Keratinocyte (primary cell): ENCODE measurements around the gene DDAH2. TPM values are rescaled to one million over a fixed set of nuclear protein-coding genes. Genes with fewer than 3 reads are reported as not detected.

Source experiments
- DNase-seq: peaks from one replicate; pipeline ENCODE4 v3.0.0-alpha.2; 2011; ENCODE audit warnings: low read depth, missing footprints, low spot score
- FAIRE-seq: peaks from 2 replicates; lab custom pipeline; 2011; peaks lifted over from hg19 to GRCh38; lab: Jason Lieb, UNC
- H2AFZ ChIP-seq: 2 replicates; pipeline ENCODE4 v1.6.0; 2012; ENCODE audit warnings: low read length, control low read depth, inconsistent platforms; ENCODE audit not compliant: control insufficient read depth
- H3K27ac ChIP-seq: 2 replicates; pipeline ENCODE4 v1.5.1; 2011; ENCODE audit warnings: low read length; ENCODE audit not compliant: control insufficient read depth, insufficient read depth
- H3K27me3 ChIP-seq: 3 replicates; pipeline ENCODE4 v1.6.0; 2011; ENCODE audit warnings: low read length; ENCODE audit not compliant: control insufficient read depth, insufficient read depth; ENCODE audit errors: extremely low read depth
- H3K36me3 ChIP-seq, 2 experiments: 2 replicates in 1 of 2; 3 replicates in 1 of 2; pipeline ENCODE4 v1.5.1; 2011; ENCODE audit warnings: low read length in 2 of 2, mild to moderate bottlenecking in 1 of 2; ENCODE audit not compliant: control insufficient read depth in 2 of 2, insufficient read depth in 2 of 2; ENCODE audit errors: extremely low read depth in 1 of 2
- H3K4me1 ChIP-seq: 3 replicates; pipeline ENCODE4 v1.5.1; 2011; ENCODE audit warnings: low read length; ENCODE audit not compliant: control insufficient read depth, insufficient read depth; ENCODE audit errors: extremely low read depth
- H3K4me2 ChIP-seq: 3 replicates; pipeline ENCODE4 v1.6.0; 2011; ENCODE audit warnings: low read depth, low read length; ENCODE audit not compliant: control insufficient read depth, insufficient read depth; ENCODE audit errors: extremely low read depth
- H3K4me3 ChIP-seq, 3 experiments: fragments of 200-600 bp in 1 of 3; sonication (generic) in 1 of 3; 2 replicates in 2 of 3; 3 replicates in 1 of 3; pipeline ENCODE4 v1.5.1; 2011 to 2016; ENCODE audit warnings: low read length in 3 of 3, mild to moderate bottlenecking in 3 of 3, control low read depth in 2 of 3, inconsistent platforms in 1 of 3, low read depth in 1 of 3, mixed read lengths in 1 of 3, mixed run types in 1 of 3, moderate library complexity in 1 of 3; ENCODE audit not compliant: control insufficient read depth in 2 of 3, insufficient read depth in 2 of 3; ENCODE audit errors: extremely low read depth in 1 of 3
- H3K79me2 ChIP-seq: 2 replicates; pipeline ENCODE4 v1.6.0; 2012; ENCODE audit warnings: low read length; ENCODE audit not compliant: control insufficient read depth, insufficient read depth
- H3K9ac ChIP-seq: 3 replicates; pipeline ENCODE4 v1.6.0; 2011; ENCODE audit warnings: low read length; ENCODE audit not compliant: control insufficient read depth, insufficient read depth; ENCODE audit errors: extremely low read depth
- H3K9me1 ChIP-seq: 3 replicates; pipeline ENCODE4 v1.6.0; 2011; ENCODE audit warnings: low read length; ENCODE audit not compliant: control insufficient read depth, insufficient read depth; ENCODE audit errors: extremely low read depth
- H3K9me3 ChIP-seq: 2 replicates; pipeline ENCODE4 v1.5.1; 2012; ENCODE audit warnings: low read depth, low read length; ENCODE audit not compliant: control insufficient read depth
- H4K20me1 ChIP-seq: 3 replicates; pipeline ENCODE4 v1.6.0; 2011; ENCODE audit warnings: low read length; ENCODE audit not compliant: control insufficient read depth, insufficient read depth; ENCODE audit errors: extremely low read depth
- CTCF ChIP-seq, 3 experiments: IDR thresholded peaks in 1 of 3; conservative IDR thresholded peaks in 1 of 3; optimal IDR thresholded peaks in 1 of 3; 2 replicates in 2 of 3; 3 replicates in 1 of 3; pipeline versions ENCODE3 to v1.5.1; 2011; ENCODE audit warnings: low read length in 3 of 3, mild to moderate bottlenecking in 3 of 3, moderate library complexity in 2 of 3, control low read depth in 1 of 3, inconsistent platforms in 1 of 3; ENCODE audit not compliant: insufficient read depth in 2 of 3; ENCODE audit errors: extremely low read depth in 1 of 3
- EZH2 ChIP-seq: IDR thresholded peaks from one replicate; pipeline ENCODE4 v1.6.1; 2012; ENCODE audit warnings: inconsistent platforms, mild to moderate bottlenecking, low read length, moderate library complexity
- dilution Hi-C: fragments of 300-500 bp; cut with MboI; formaldehyde crosslinking; loops from one replicate; pipeline ENCODE4 v1.7.0; 2020; ENCODE audit warnings: low sequenced_read_pairs; ENCODE audit not compliant: extremely low pct_ligation_motif_present
- polyA plus RNA-seq, 5 experiments: library from polyadenylated mRNA; depleted of rRNA in 3 of 5; stranded (reverse) in 3 of 5; stranded (forward) in 1 of 5; unstranded in 1 of 5; fragments of >200 nt; gene quantifications; 1 replicate in 1 of 5; 2 replicates in 3 of 5; 3 replicates in 1 of 5; pipeline versions ENCODE4 v1.2.1 to v1.2.3, GENCODE V29; 2011 to 2012; ENCODE audit warnings: missing spikeins in 2 of 5, low read depth in 1 of 5, low replicate concordance in 1 of 5

DDAH2 gene
- polyA plus RNA-seq, 1 donor (not counting 4 experiments of a cell fraction or from before 2014, with no cell fraction given) = 3.0 TPM

GRCh38 chr6:31723980-31724691 is 5.0 kb downstream of the DDAH2 start:
- Histone ChIP-seq H3K4me1 (peaks cover 13% of the 10 kb centered on the region), H2AFZ (no peak overlapping the region)
- no peak for FAIRE-seq

DNA sequence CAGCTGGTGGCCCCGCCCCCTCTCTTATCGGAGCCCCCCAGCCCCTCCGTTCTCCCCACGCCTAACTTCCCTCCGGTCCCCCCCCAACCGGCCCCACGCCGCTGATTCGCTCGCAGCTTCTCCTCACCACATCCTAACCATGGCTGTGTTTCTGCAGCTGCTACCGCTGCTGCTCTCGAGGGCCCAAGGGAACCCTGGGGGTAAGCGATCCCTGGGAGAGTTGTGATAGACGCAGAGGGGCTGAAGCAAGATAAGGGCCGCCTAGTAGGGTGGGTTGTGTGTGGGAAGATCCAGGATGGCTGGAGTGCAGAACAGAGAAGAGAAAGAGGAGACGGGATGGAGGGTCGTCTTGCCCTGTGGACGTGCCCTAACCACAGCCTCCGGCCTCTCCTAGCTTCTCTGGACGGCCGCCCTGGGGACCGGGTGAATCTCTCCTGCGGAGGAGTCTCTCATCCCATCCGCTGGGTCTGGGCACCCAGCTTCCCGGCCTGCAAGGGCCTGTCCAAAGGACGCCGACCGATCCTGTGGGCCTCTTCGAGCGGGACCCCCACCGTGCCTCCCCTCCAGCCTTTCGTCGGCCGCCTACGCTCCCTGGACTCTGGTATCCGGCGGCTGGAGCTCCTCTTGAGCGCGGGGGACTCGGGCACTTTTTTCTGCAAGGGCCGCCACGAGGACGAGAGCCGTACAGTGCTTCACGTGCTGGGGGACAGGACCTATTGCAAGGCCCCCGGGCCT is 5.7 kb downstream of the DDAH2 start, which contains the start of gene MPIG6B:
TSS of gene MPIG6B (plus strand) at position 129 of the 735 bp plus-strand sequence. CDS start at position 140, 11 bp downstream.
- peaks cover 5% of the 10 kb centered on the region for H3K9me1 ChIP-seq
- FAIRE-seq = no peak

More at GRCh38 chr6:31723980-31724691, 5.0 kb downstream of the DDAH2 start:
- Histone ChIP-seq H3K9me1 (peaks cover 2% of the 10 kb centered on the region), H3K9me3 (no peaks in the 10 kb centered on the region), H4K20me1 (no peaks in the 10 kb centered on the region), H3K4me3 (no peak overlapping the region), H3K79me2 (no peaks in the 10 kb centered on the region), H3K27ac (no peak overlapping the region), H3K27me3 (no peaks in the 10 kb centered on the region), H3K36me3 (peaks cover 3 to 5% of the 10 kb centered on the region in 2 experiments), H3K9ac (no peak overlapping the region), H3K4me2 (no peak overlapping the region)
- dilution Hi-C loops = no loop called here
- no peak for DNase-seq
- TF ChIP-seq CTCF (optimal IDR thresholded peaks at IDR 0.05 in 1 of 3, IDR thresholded peaks at IDR 0.05 in 1 of 3, conservative IDR thresholded peaks at IDR 0.05 in 1 of 3; ENCODE audit: extremely low read depth in 1 of 3, insufficient read depth in 2 of 3, low read length in 3 of 3) = no peak
- TF ChIP-seq EZH2 = no peak

More for the DNA sequence above, 5.7 kb downstream of the DDAH2 start, which contains the start of gene MPIG6B:
- no peak within 1 kb of the TSS for H3K9ac ChIP-seq
- peaks cover 19% of the 10 kb centered on the region for H3K4me1 ChIP-seq
- no peak within 1 kb of the TSS for H3K4me3 ChIP-seq
- DNase-seq = no peak
- no peak within 1 kb of the TSS for H3K27ac ChIP-seq
- TF ChIP-seq CTCF (optimal IDR thresholded peaks at IDR 0.05 in 1 of 3, IDR thresholded peaks at IDR 0.05 in 1 of 3, conservative IDR thresholded peaks at IDR 0.05 in 1 of 3; ENCODE audit: extremely low read depth in 1 of 3, insufficient read depth in 2 of 3, low read length in 3 of 3) (no peak), EZH2 (no peak)
- no peaks in the 10 kb centered on the region for H3K79me2 ChIP-seq
- H3K9me3 ChIP-seq = no peaks in the 10 kb centered on the region
- no peak within 1 kb of the TSS for H3K4me2 ChIP-seq
- H2AFZ ChIP-seq = no peak within 1 kb of the TSS
- H4K20me1 ChIP-seq = no peaks in the 10 kb centered on the region
- dilution Hi-C loops = no loop called here
- H3K27me3 ChIP-seq = no peaks in the 10 kb centered on the region
- H3K36me3 ChIP-seq = peaks cover 3 to 7% of the 10 kb centered on the region in 2 experiments
